Trophoblast cell (in vitro differentiated cells and primary cell): ENCODE measurements around the gene GLIS2.
"Not testable (repeated sequence)": the region's sequence is repeated elsewhere in the genome, so short reads cannot be mapped to it uniquely, and the experiment has no call there.

Experiments
- DNase-seq, 2 donors: peaks; one replicate each; pipeline ENCODE4 v3.0.0-alpha.2; 2016
- H2AFZ ChIP-seq: 2 replicates; pipeline ENCODE4 v1.6.1; 2013; ENCODE audit warnings: low read length, moderate library complexity, mild to moderate bottlenecking; ENCODE audit not compliant: insufficient read depth, poor library complexity
- H2AK5ac ChIP-seq: 2 replicates; pipeline ENCODE4 v1.6.1; 2013; ENCODE audit warnings: mild to moderate bottlenecking, low read length
- H2BK120ac ChIP-seq: 2 replicates; pipeline ENCODE4 v1.6.1; 2013; ENCODE audit warnings: low read length, mild to moderate bottlenecking, moderate library complexity; ENCODE audit not compliant: insufficient read depth, poor library complexity
- H2BK12ac ChIP-seq: 2 replicates; pipeline ENCODE4 v1.6.1; 2013; ENCODE audit warnings: mild to moderate bottlenecking, low read length, moderate library complexity
- H2BK5ac ChIP-seq: 2 replicates; pipeline ENCODE4 v1.6.1; 2013; ENCODE audit warnings: low read length, low read depth, moderate library complexity, mild to moderate bottlenecking; ENCODE audit not compliant: poor library complexity
- H3K14ac ChIP-seq: 2 replicates; pipeline ENCODE4 v1.6.1; 2013; ENCODE audit warnings: mild to moderate bottlenecking, low read length
- H3K18ac ChIP-seq: 2 replicates; pipeline ENCODE4 v1.6.1; 2013; ENCODE audit warnings: mild to moderate bottlenecking, low read length
- H3K23ac ChIP-seq: 2 replicates; pipeline ENCODE4 v1.6.1; 2013; ENCODE audit warnings: low read length
- H3K27ac ChIP-seq: 2 replicates; pipeline ENCODE4 v1.5.1; 2013; ENCODE audit warnings: low read depth, mild to moderate bottlenecking, inconsistent platforms, low read length, moderate library complexity
- H3K27me3 ChIP-seq: 2 replicates; pipeline ENCODE4 v1.6.1; 2013; ENCODE audit warnings: inconsistent platforms, mild to moderate bottlenecking, low read length, moderate library complexity; ENCODE audit not compliant: insufficient read depth
- H3K36me3 ChIP-seq, 2 experiments: 1 replicate in 1 of 2; 2 replicates in 1 of 2; pipeline ENCODE4 v1.6.1; 2013; ENCODE audit warnings: low read length in 2 of 2, mild to moderate bottlenecking in 2 of 2, moderate library complexity in 1 of 2; ENCODE audit not compliant: insufficient read depth in 2 of 2, control insufficient read depth in 1 of 2
- H3K4ac ChIP-seq: 2 replicates; pipeline ENCODE4 v1.6.1; 2013; ENCODE audit warnings: low read depth, mild to moderate bottlenecking, low read length, moderate library complexity
- H3K4me1 ChIP-seq, 2 experiments: 1 replicate in 1 of 2; 2 replicates in 1 of 2; pipeline ENCODE4 v1.6.1; 2013; ENCODE audit warnings: low read length in 2 of 2, mild to moderate bottlenecking in 2 of 2, moderate library complexity in 1 of 2; ENCODE audit not compliant: insufficient read depth in 2 of 2, control insufficient read depth in 1 of 2
- H3K4me2 ChIP-seq: 2 replicates; pipeline ENCODE4 v1.6.1; 2013; ENCODE audit warnings: inconsistent platforms, mild to moderate bottlenecking, low read length, moderate library complexity
- H3K4me3 ChIP-seq: 2 replicates; pipeline ENCODE4 v1.5.1; 2013; ENCODE audit warnings: mild to moderate bottlenecking, low read depth, low read length, inconsistent platforms
- H3K79me1 ChIP-seq: one replicate; pipeline ENCODE4 v1.6.1; 2013; ENCODE audit warnings: low read length
- H3K79me2 ChIP-seq: 2 replicates; pipeline ENCODE4 v1.6.1; 2013; ENCODE audit warnings: low read length, mild to moderate bottlenecking; ENCODE audit not compliant: control insufficient read depth, insufficient read depth, poor library complexity
- H3K9ac ChIP-seq: 2 replicates; pipeline ENCODE4 v1.6.1; 2013; ENCODE audit warnings: mild to moderate bottlenecking, low read length
- H3K9me3 ChIP-seq: 2 replicates; pipeline ENCODE4 v1.6.1; 2013; ENCODE audit warnings: low read depth, mild to moderate bottlenecking, control low read depth, inconsistent platforms, low read length; ENCODE audit not compliant: insufficient read depth
- H4K12ac ChIP-seq: 2 replicates; pipeline ENCODE4 v1.6.1; 2013; ENCODE audit warnings: low read depth, mild to moderate bottlenecking, low read length, moderate library complexity
- H4K8ac ChIP-seq: 2 replicates; pipeline ENCODE4 v1.6.1; 2013; ENCODE audit warnings: low read depth, mild to moderate bottlenecking, low read length, moderate library complexity
- H4K91ac ChIP-seq: one replicate; pipeline ENCODE4 v1.6.1; 2013; ENCODE audit warnings: low read depth, mild to moderate bottlenecking, low read length, moderate library complexity
- WGBS: extraction: QIAGEN DNeasy Blood & Tissue Kit; methylation state at CpG from one replicate; pipeline ENCODE4 v1.1.7; 2013; ENCODE audit warnings: missing lambda C conversion rate; ENCODE audit not compliant: insufficient read length, insufficient coverage; ENCODE audit errors: extremely low coverage; 5-methylcytosine and 5-hydroxymethylcytosine counted together

Gene GLIS2

GRCh38 chr16:4344300-4344982, 28.6 kb downstream of the GLIS2 start:
- not testable (repeated sequence) for H2AK5ac ChIP-seq, H3K18ac ChIP-seq, H3K23ac ChIP-seq, H3K14ac ChIP-seq, H3K4ac ChIP-seq, H4K12ac ChIP-seq, H2AFZ ChIP-seq, H2BK5ac ChIP-seq, H3K9ac ChIP-seq, H3K27ac ChIP-seq, H3K79me2 ChIP-seq, H3K4me3 ChIP-seq, H3K27me3 ChIP-seq, H4K8ac ChIP-seq, H3K4me2 ChIP-seq, H4K91ac ChIP-seq, H2BK12ac ChIP-seq, H2BK120ac ChIP-seq, DNase-seq, H3K9me3 ChIP-seq, H3K79me1 ChIP-seq, H3K4me1 ChIP-seq
- H3K36me3 ChIP-seq = peaks cover 29 to 34% of the 10 kb centered on the region in 2 experiments
- WGBS = 80% methylated on average over 1 of the region's 10 CpGs

- H3K79me1 ChIP-seq = no peaks in the 10 kb centered on the region
- H2BK12ac ChIP-seq = no peak overlapping the region
- H3K4me1 ChIP-seq = no peaks in the 10 kb centered on the region
- H3K14ac ChIP-seq = no peak overlapping the region
- no peak overlapping the region for H3K23ac ChIP-seq
- H2BK120ac ChIP-seq = no peak overlapping the region
- H3K79me2 ChIP-seq = peaks cover 3% of the 10 kb centered on the region
- H3K9me3 ChIP-seq = peaks cover 2% of the 10 kb centered on the region
- DNase-seq = peak in 1 of 2 donors; percentile 30
- no peak overlapping the region for H4K8ac ChIP-seq
- H3K4me3 ChIP-seq = no peak overlapping the region
- H3K18ac ChIP-seq = no peak overlapping the region
- no peak overlapping the region for H3K4ac ChIP-seq
- no peak overlapping the region for H4K91ac ChIP-seq
- no peak overlapping the region for H2BK5ac ChIP-seq
- H3K4me2 ChIP-seq = no peak overlapping the region
- no peak overlapping the region for H2AFZ ChIP-seq
- H3K27ac ChIP-seq = no peak overlapping the region
- no CpG with 5 or more reads among the region's 26 CpGs for WGBS
- H3K36me3 ChIP-seq = peaks cover 22 to 27% of the 10 kb centered on the region in 2 experiments
- no peaks in the 10 kb centered on the region for H3K27me3 ChIP-seq
- no peak overlapping the region for H2AK5ac ChIP-seq
- no peak overlapping the region for H3K9ac ChIP-seq
- H4K12ac ChIP-seq = no peak overlapping the region
Measured at GRCh38 chr16:4344983-4345835, 29.3 kb downstream of the GLIS2 start.

- no peak overlapping the region for H2AFZ ChIP-seq
- H3K18ac ChIP-seq = no peak overlapping the region
- H4K12ac ChIP-seq = no peak overlapping the region
- H3K9me3 ChIP-seq = peaks cover 2% of the 10 kb centered on the region
- H3K27me3 ChIP-seq = no peaks in the 10 kb centered on the region
- H3K14ac ChIP-seq = no peak overlapping the region
- DNase-seq = no peak
- H2AK5ac ChIP-seq = no peak overlapping the region
- H3K4ac ChIP-seq = no peak overlapping the region
- H2BK120ac ChIP-seq = no peak overlapping the region
- peaks cover 14 to 18% of the 10 kb centered on the region in 2 experiments for H3K36me3 ChIP-seq
- WGBS = no CpG with 5 or more reads among the region's 14 CpGs
- H4K8ac ChIP-seq = no peak overlapping the region
- H2BK12ac ChIP-seq = no peak overlapping the region
- H2BK5ac ChIP-seq = no peak overlapping the region
- no peak overlapping the region for H3K9ac ChIP-seq
- no peak overlapping the region for H3K4me2 ChIP-seq
- no peak overlapping the region for H3K23ac ChIP-seq
- peaks cover 4% of the 10 kb centered on the region for H3K79me1 ChIP-seq
- H3K4me3 ChIP-seq = no peak overlapping the region
- H4K91ac ChIP-seq = no peak overlapping the region
- no peak overlapping the region for H3K27ac ChIP-seq
- H3K79me2 ChIP-seq = peaks cover 9% of the 10 kb centered on the region
- peaks cover 0 to 4% of the 10 kb centered on the region in 2 experiments for H3K4me1 ChIP-seq
Measured at GRCh38 chr16:4345836-4346781, 30.2 kb downstream of the GLIS2 start.

- Histone ChIP-seq H2AFZ (no peak overlapping the region), H3K36me3 (peaks cover 8 to 13% of the 10 kb centered on the region in 2 experiments), H3K27ac (no peak overlapping the region), H4K12ac (no peak overlapping the region), H3K9ac (no peak overlapping the region), H3K4me1 (peaks cover 0 to 4% of the 10 kb centered on the region in 2 experiments), H3K79me2 (peaks cover 9% of the 10 kb centered on the region), H3K4me3 (no peak overlapping the region), H2BK12ac (no peak overlapping the region), H2BK120ac (no peak overlapping the region), H4K91ac (no peak overlapping the region), H3K27me3 (no peaks in the 10 kb centered on the region), H2BK5ac (no peak overlapping the region), H3K4me2 (no peak overlapping the region), H4K8ac (no peak overlapping the region), H3K4ac (no peak overlapping the region), H3K79me1 (peaks cover 4% of the 10 kb centered on the region), H3K9me3 (no peaks in the 10 kb centered on the region), H3K14ac (no peak overlapping the region), H3K23ac (no peak overlapping the region), H3K18ac (no peak overlapping the region), H2AK5ac (no peak overlapping the region)
- no peak for DNase-seq
- WGBS = no CpG with 5 or more reads among the region's 8 CpGs
Measured at GRCh38 chr16:4347010-4347409, 31.1 kb downstream of the GLIS2 start.
